ENCODE results near the gene GNPNAT1.

The GNPNAT1 gene

GRCh38 chr14:52808101-52808500 is 16.7 kb upstream of the GNPNAT1 start:
- DNase-seq (ENCODE audit: low read depth) = no peak
- no peak overlapping the region for H3K4me3 ChIP-seq (ENCODE audit: low read depth, low read length)
- TF ChIP-seq, protein P1, sequence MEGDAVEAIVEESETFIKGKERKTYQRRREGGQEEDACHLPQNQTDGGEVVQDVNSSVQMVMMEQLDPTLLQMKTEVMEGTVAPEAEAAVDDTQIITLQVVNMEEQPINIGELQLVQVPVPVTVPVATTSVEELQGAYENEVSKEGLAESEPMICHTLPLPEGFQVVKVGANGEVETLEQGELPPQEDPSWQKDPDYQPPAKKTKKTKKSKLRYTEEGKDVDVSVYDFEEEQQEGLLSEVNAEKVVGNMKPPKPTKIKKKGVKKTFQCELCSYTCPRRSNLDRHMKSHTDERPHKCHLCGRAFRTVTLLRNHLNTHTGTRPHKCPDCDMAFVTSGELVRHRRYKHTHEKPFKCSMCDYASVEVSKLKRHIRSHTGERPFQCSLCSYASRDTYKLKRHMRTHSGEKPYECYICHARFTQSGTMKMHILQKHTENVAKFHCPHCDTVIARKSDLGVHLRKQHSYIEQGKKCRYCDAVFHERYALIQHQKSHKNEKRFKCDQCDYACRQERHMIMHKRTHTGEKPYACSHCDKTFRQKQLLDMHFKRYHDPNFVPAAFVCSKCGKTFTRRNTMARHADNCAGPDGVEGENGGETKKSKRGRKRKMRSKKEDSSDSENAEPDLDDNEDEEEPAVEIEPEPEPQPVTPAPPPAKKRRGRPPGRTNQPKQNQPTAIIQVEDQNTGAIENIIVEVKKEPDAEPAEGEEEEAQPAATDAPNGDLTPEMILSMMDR (IDR thresholded peaks at IDR 0.05; ENCODE audit: low read depth, low read length, missing control alignments) = no peak
- in situ Hi-C loops (cut with HindIII; ENCODE audit: low sequenced_read_pairs) = no loop called here

- no peak overlapping the region for H3K4me3 ChIP-seq (ENCODE audit: low read depth, low read length)
- in situ Hi-C loops (cut with HindIII; ENCODE audit: low sequenced_read_pairs) = no loop called here
- TF ChIP-seq, protein P1 (IDR thresholded peaks at IDR 0.05; ENCODE audit: low read depth, low read length, missing control alignments) = no peak
- no peak for DNase-seq (ENCODE audit: low read depth)
Measured at GRCh38 chr14:52806115-52806514, 14.7 kb upstream of the GNPNAT1 start.

GRCh38 chr14:52802597-52802996 is 11.2 kb upstream of the GNPNAT1 start:
- in situ Hi-C loops (cut with HindIII; ENCODE audit: low sequenced_read_pairs) = no loop called here
- TF ChIP-seq, protein P1 (IDR thresholded peaks at IDR 0.05; ENCODE audit: low read depth, low read length, missing control alignments) = no peak
- DNase-seq (ENCODE audit: low read depth) = no peak
- H3K4me3 ChIP-seq (ENCODE audit: low read depth, low read length) = no peak overlapping the region

GRCh38 chr14:52801014-52801712 is 9.8 kb upstream of the GNPNAT1 start:
- in situ Hi-C loops (cut with HindIII; ENCODE audit: low sequenced_read_pairs) = no loop called here
- no peak overlapping the region for H3K4me3 ChIP-seq (ENCODE audit: low read depth, low read length)
- TF ChIP-seq, protein P1 (IDR thresholded peaks at IDR 0.05; ENCODE audit: low read depth, low read length, missing control alignments) = no peak
- peak; percentile 16 for DNase-seq (ENCODE audit: low read depth)

DNA sequence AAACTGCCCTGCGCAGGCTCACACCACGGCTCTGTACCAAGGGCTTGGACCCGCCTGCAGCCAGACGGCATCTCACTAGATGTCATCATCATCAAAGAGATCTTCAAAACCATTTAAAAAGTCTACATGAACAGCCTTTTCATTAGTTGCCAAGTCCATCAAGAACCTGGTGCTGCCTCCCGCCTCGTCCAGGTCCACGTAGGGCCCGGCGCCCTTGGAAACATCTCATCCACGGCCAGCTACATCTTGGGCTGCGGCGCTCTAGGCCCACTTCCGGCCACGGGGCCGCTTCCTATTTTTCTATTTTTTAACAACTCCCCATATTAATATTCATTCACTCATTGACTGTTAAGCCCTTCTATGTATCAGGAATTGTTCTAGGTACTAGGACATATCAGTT is 7.4 kb upstream of the GNPNAT1 start:
- TF ChIP-seq, protein P1 (IDR thresholded peaks at IDR 0.05; ENCODE audit: low read depth, low read length, missing control alignments) = no peak
- no peak overlapping the region for H3K4me3 ChIP-seq (ENCODE audit: low read depth, low read length)
- in situ Hi-C loops (cut with HindIII; ENCODE audit: low sequenced_read_pairs) = no loop called here
- DNase-seq (ENCODE audit: low read depth) = no peak

GRCh38 chr14:52797653-52798052 is 6.2 kb upstream of the GNPNAT1 start:
- TF ChIP-seq, protein P1 (IDR thresholded peaks at IDR 0.05; ENCODE audit: low read depth, low read length, missing control alignments) = no peak
- DNase-seq (ENCODE audit: low read depth) = no peak
- no peak overlapping the region for H3K4me3 ChIP-seq (ENCODE audit: low read depth, low read length)
- in situ Hi-C loops (cut with HindIII; ENCODE audit: low sequenced_read_pairs) = no loop called here

Data from astrocyte of the cerebellum (primary cell).